ENCODE measurements around the gene DDRGK1.

DNA sequence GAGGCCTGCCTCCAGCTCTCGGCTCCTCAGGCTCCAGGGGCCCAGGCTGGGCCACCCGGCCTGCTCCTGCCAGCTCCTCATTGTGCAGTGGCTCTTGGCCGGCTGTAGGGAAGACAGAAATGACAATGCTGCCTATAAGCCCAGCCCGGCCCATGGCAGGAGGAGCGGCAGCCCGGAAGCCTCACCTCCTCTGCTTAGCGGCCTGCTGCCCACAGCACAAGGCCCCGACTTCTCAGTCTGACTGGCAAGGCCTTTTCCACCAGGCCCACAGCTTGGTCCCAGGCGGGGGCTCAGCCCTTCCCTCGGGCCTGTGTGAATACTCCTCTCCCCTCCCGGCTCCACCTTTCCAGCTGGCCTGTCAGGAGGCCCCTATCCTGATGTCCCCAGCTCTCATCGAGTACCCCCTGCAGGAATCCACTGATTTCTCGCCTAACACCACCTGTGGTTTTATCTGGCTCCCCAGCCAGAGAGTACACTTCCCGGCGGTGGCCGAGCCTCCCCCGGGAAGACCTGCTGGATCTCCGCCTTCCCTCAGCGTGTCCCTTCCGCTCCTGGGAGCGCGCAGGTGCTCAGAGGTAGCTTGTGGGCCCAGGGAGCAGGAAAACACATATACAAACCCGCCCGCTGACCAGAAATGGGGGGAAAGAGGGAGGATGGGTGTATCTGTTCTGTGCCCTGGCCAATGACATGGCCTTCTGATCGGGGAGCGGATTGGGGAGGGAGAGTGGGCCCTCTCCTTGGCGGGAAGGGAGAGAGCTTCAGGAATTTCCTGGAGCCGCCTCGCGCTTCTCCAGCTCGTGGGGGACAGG, 963 bp downstream of the DDRGK1 start:
- TF ChIP-seq POLR2A (IDR thresholded peaks at IDR 0.05), result no peak
- TF ChIP-seq, protein P1, sequence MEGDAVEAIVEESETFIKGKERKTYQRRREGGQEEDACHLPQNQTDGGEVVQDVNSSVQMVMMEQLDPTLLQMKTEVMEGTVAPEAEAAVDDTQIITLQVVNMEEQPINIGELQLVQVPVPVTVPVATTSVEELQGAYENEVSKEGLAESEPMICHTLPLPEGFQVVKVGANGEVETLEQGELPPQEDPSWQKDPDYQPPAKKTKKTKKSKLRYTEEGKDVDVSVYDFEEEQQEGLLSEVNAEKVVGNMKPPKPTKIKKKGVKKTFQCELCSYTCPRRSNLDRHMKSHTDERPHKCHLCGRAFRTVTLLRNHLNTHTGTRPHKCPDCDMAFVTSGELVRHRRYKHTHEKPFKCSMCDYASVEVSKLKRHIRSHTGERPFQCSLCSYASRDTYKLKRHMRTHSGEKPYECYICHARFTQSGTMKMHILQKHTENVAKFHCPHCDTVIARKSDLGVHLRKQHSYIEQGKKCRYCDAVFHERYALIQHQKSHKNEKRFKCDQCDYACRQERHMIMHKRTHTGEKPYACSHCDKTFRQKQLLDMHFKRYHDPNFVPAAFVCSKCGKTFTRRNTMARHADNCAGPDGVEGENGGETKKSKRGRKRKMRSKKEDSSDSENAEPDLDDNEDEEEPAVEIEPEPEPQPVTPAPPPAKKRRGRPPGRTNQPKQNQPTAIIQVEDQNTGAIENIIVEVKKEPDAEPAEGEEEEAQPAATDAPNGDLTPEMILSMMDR (IDR thresholded peaks at IDR 0.05), result no peak
- TF ChIP-seq POLR2AphosphoS5 (IDR thresholded peaks at IDR 0.05; ENCODE audit: insufficient read depth in 1 of 2, low read depth in 1 of 2), result no peak

Measured in vagina (tissue), 2 donors.